Right hindlimb (tissue), 1 donor: ENCODE data around the gene GDE1.
A peak's percentile ranks its signal among the peaks of the same experiment; 100 is the strongest.

Source experiments
- DNase-seq: peaks from one replicate; pipeline ENCODE4 v3.0.0-alpha.2; 2018

Gene GDE1

GRCh38 chr16:19523559-19524355 lies 1.9 kb upstream of the GDE1 start, which contains the start of gene CCP110:
CCP110 (plus strand) TSS chr16:19523942; CDS start chr16:19527882, 3,940 bp downstream.
- DNase-seq = peak; percentile 98

DNA sequence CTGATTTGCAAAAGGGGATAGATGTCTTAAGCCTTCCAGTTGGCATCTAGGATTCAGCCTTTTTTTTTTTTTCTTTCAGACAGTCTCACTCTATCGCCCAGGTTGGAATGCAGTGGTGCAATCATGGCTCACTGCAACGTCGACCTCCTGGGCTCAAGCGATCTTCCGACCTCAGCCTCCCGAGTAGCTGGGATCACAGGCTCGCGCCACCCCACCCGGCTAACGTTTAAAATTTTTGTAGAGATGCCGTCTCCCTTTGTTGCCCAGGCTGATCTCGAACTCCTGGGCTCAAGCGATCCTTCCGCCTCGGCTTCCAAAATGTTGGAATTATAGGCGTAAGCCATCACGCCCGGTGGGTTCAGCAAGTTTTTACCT lies 1.3 kb upstream of the GDE1 start:
- no peak for DNase-seq

DNA sequence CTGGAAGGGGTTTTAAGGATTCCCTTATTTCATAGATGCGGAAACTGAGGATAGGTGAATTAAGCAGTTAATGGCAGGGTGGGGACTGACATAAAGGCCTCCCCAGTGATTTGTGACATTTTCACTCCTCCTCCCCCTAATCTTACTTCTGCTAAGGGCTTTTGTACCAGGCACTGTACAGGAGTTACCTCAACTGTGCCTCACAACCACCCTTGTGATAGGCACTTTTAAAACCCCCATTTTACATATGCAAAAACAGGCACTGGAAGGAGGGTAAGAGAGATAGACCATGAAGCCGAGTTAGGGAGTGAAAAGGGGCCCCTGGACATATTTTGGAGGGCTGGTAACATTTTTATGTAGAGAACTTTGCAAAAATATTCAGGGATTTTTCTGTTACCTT lies 862 bp upstream of the GDE1 start:
- no peak for DNase-seq

GRCh38 chr16:19522397-19522732 lies 467 bp upstream of the GDE1 start:
- DNase-seq = no peak

- DNase-seq = no peak
Measured at GRCh38 chr16:19520861-19521331, 1.0 kb downstream of the GDE1 start.

DNA sequence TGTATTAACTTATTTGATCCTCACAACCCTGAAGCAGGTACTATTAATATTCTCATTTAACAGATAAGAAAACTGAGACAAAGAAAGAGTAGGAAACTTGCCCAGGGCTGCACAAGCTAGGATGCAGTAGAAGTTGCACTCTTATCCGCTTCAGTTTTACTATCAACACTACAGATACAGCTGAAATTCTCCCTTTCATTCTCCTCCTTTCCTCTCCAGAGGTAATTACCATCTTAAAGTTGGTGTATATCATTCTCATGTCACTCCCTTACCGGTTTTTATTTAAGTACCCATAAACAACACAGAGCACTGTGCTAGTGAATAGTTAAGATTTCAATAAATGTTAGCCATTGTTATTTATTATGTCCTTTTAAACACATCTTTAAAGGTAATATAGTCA lies 3.5 kb downstream of the GDE1 start:
- DNase-seq = no peak

DNA sequence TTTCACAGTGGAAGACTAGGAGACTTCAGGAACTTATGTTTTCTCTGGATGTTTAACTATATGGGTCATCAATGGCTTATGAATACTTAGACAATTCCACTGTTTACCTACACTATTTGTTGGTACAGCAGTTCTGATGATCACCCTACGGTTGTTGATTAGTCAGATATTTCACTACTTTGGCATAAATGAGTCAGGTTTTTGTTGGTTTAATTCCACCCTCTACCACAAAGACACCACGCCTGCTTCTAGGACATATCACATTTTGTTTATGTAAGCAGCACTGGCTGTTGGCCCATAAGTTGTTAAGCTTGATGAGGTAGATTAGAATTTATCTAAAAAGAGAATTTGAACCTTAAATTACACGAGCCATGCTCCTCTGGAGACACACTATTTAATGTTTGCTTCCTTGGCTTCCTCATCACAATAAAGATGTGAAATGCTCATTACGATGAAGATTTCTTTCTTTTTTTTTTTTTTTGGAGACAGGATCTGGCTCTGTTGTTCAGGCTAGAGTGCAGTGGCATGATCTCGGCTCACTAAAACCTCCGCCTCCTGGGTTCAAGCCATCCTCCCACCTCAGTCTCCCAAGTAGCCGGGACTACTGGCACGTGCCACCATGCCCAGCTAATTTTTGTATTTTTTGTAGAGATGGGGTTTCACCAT lies 4.3 kb downstream of the GDE1 start:
- no peak for DNase-seq

DNA sequence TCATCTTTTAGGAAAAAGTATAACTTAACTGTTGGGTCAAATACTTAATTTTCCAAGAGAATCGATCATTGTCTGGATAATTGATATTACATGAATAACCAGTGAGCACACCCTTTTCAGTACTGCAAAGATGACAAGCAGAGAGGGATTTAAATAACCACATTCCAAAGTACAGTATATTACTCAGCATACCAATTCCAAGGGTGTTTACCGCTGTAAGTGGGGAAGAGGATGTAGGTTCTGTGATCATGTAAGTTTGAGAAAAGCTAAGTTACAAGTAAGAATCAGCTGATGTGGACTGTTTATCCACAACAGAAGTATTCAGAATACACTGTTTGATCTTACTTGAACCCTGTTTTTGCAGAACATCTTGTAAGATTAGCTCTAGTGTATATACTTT lies 6.1 kb downstream of the GDE1 start:
- DNase-seq = no peak

DNA sequence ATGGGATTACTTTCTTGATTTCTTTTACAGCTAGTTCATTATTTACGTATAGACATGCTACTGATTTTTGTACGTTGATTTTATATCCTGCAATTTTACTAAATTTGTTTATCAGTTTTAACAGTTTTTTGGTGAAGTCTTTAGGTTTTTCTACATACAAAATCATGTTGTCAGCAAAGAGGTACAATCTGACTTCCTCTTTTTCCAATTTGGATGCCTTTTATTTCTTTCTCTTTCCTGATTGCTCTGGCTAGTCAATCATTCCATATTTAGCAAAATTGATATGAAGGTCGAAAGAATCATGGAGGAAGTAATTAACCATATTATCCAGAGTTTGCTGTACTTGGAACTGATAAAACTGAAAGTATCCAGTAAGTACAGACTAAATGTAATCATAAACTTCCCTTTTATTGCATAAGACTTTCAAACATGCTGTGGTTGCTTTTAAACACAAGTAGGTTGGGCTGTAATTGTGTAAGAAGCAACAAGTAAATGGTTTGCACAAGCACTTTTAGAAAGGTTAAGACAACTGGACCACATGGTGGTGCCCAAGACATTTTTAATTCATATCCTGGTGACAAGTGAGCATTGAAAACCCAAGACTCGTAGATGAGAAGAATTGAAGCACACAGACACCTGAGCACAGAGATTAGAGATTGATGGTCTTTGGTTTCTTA lies 8.4 kb downstream of the GDE1 start:
- DNase-seq = no peak

- no peak for DNase-seq
Measured at GRCh38 chr16:19512297-19512696, 9.6 kb downstream of the GDE1 start.

DNA sequence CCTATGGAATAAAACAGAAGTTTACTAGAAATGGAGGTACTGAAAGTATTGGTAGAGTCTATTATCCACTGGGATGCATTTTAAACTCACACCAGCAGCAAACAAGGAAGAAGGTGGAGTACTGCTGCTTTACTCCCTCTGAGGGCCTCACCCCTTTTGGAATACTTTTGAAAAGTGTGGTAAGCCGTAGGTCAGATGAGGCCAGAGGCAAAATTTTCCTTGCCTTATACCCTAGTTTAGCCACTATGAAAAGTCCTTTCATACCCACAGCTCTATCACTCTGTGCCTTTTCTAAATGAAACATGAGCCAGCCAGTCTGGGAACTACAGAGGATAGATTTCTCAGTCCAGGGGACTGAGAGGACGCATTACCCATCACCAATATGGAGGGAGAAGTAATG lies 14.0 kb downstream of the GDE1 start:
- no peak for DNase-seq

- no peak for DNase-seq
Measured at GRCh38 chr16:19506965-19507364, 14.9 kb downstream of the GDE1 start.

DNA sequence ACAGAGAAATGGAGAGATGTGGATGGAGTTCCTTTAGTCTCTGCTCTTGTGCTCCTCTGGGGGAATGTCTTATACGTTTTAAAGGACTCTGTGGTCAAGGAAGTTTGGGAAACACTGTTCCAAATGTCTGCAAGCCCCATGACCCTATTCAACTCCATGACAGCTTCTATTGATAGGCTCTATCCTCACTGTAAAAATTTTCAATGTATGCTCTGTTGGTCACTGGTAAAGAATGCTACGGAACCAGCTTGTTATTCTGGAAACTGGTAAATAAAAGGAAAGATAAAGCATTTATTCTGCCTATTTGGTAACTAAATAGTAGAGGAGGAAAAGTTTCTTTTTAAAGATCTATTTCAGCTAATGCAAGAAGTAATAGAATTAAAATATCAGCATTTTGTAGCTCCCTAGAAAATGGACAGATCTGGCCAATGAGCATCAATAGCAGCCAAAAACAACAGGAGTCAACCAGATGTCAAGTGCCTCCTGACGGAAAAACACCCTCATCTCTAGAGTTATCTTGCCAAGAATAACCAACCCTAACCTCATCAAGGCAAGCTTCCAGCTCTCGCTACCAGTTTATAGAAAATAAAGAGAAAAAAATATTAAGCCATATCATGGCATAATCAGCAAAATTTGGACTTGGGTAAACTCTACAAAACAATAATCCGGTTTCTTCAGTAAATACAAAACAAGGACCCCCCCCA lies 16.1 kb downstream of the GDE1 start:
- DNase-seq = no peak

GRCh38 chr16:19503461-19504075 lies 18.3 kb downstream of the GDE1 start:
- DNase-seq = no peak

DNA sequence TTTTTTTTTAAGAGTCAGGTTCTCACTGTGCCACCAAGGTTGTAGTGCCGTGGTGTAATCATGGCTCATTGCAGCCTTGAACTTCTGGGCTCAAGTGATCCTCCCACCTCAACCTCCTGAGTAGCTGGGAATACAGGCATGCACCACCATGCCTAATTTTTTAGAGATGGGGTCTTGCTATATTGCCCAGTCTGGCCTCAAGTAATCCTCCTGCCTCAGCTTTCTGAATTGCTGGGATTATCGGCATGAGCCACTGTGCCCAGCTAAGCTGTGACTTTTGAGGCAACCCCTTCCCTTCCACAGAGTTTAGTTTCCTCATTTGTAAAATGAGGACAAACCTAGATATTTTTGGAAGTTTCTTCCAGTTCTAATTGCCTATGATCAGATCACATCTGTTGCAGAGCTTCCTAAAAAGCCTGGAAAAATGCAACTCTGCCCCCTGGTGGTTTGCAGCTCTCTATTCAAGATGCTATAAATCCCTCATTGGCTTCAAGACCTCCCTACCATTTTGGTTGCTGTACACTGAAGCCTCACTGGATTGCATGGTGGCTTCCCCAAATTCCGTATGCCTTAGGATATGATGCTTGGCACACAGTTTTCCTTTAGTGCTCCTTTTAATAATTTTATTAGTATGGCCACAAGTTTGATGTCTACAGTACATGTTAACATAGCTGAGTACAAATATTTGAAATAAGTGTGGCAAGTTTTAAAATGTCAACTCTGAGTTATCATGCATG lies 19.3 kb downstream of the GDE1 start:
- peak; percentile 75 for DNase-seq

DNA sequence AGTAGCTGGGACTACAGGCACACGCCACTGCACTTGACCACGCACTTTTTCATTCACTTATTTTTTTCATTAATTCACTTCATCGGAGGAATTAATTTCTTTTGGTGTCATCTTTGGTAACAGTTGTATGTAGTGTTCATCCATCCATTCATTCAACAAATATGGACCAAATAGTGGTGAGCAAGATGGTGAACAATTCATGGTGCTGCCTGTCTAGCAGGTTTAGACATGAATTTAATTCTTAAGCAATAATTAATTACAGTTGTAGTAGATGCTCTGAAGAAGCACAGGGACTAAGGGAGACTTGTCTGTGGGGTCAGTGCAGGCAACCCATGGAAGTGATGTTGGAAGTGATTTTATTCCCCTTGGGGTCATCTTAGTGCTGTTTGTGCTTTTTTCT lies 22.4 kb downstream of the GDE1 start:
- no peak for DNase-seq

DNA sequence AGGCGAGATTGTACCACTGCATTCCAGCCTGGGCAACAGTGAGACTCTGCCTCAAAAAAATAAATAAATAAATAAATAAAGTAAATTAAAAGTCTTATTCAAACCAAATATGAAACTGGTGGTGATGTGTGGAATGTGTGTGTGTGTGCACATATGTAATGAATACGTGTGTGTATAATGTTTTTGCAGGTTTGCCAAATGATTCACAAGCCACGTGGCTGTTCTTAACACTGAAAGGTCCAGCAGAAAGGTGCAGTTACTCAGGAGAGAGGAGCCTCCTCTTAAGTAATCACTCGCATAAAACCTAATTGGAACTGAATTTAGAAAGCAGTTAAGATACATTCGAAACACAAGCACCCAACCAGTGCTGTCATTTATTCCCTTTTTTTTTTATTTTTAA lies 22.9 kb downstream of the GDE1 start:
- DNase-seq = no peak

- DNase-seq = no peak
Measured at GRCh38 chr16:19497176-19497575, 24.7 kb downstream of the GDE1 start.

- DNase-seq = no peak
Measured at GRCh38 chr16:19490619-19491018, 31.3 kb downstream of the GDE1 start.

- no peak for DNase-seq
Measured at GRCh38 chr16:19488213-19488640, 33.7 kb downstream of the GDE1 start.

DNA sequence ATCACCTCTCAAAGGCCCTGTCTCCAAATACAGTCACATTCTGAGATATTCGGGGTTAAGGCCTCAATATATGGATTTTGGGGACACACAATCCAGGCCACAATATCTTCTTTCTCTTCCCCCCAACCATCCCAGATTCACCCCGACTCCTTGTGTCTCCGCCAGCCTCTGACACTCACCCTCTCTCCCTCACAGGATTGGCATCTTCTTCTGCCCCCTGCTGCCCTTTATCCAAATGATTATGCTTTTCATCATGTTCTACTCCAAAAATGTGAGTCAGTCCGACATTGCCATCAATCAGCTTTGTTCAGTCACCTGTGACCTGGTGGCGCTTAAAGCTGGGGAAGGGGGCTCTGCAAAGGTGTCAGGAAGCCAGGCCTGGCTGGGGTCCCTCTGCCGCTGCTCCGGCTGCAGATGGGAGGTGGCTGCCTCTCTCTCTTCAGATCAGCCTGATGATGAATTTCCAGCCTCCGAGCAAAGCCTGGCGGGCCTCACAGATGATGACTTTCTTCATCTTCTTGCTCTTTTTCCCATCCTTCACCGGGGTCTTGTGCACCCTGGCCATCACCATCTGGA lies 35.1 kb downstream of the GDE1 start:
- DNase-seq = no peak

GRCh38 chr16:19486051-19486450 lies 35.8 kb downstream of the GDE1 start:
- DNase-seq = no peak
